ENCODE data around the gene RUNX1. TPM values are rescaled to one million over a fixed set of nuclear protein-coding genes. Genes with fewer than 3 reads are reported as not detected.

Gene RUNX1
- total RNA-seq, 1 experiment from 2014 or later: 55.2 TPM

- Histone ChIP-seq H3F3A (ENCODE audit: low read length, unreplicated experiment) (peaks cover 12% of the 10 kb centered on the region), H3K4me1 (ENCODE audit: insufficient read depth, low read length) (peaks cover 46% of the 10 kb centered on the region), H3K9me3 (ENCODE audit: low read length) (no peaks in the 10 kb centered on the region), H3K36me3 (ENCODE audit: low read depth, low read length) (no peaks in the 10 kb centered on the region), H3K9ac (ENCODE audit: low read length) (peak overlapping the region; percentile 75), H4K20me1 (ENCODE audit: low read length) (no peaks in the 10 kb centered on the region), H3K27me3 (ENCODE audit: low read length) (no peaks in the 10 kb centered on the region), H3K4me3 (ENCODE audit: low read length) (peak overlapping the region; percentile 23; the same call in 1 of the 2 replicates), H3K4me2 (ENCODE audit: low read length) (peak overlapping the region; percentile 90), H3K9me2 (replicated peaks; ENCODE audit: low read length) (no peaks in the 10 kb centered on the region), H3K27ac (ENCODE audit: low read length) (peak overlapping the region; percentile 91), H2AFZ (ENCODE audit: low read length) (peak overlapping the region; percentile 61), H3K79me2 (ENCODE audit: low read length) (peaks cover 28% of the 10 kb centered on the region)
- ATAC-seq (peak; percentile 59), DNase-seq (peak; percentile 97)
- ChIA-PET CTCF (interaction anchor here (0.7 to 1.8 kb wide), 5 partner anchors 15 to 789 kb away, joined by 3 to 5 read pairs (median 4); no protein-coding TSS in a partner anchor), POLR2A (ENCODE audit: unreplicated experiment) (interaction anchor here (0.5 to 0.7 kb wide), 4 partner anchors 51 to 436 kb away, joined by 3 to 4 read pairs (median 4); no protein-coding TSS in a partner anchor)
- intact Hi-C loops (cut with micrococcal nuclease): loop anchor here (1.0 to 5.0 kb wide), 12 partner anchors 33 to 976 kb away; no protein-coding TSS in a partner anchor
- no peak for TF ChIP-seq EZH2phosphoT487 (IDR thresholded peaks at IDR 0.05; ENCODE audit: borderline replicate concordance, low read length)
- peak; percentile 88 for TF ChIP-seq CTCF (conservative IDR thresholded peaks at IDR 0.05; ENCODE audit: low read depth, low read length)
- no peak for TF ChIP-seq EZH2 (IDR thresholded peaks at IDR 0.05; ENCODE audit: low read length, unreplicated experiment)
- BruUV-seq (replicated peaks): no TSS peak
Measured at GRCh38 chr21:35051287-35051818, 2.3 kb upstream of the RUNX1 start.

GRCh38 chr21:35050348-35051286, 1.5 kb upstream of the RUNX1 start:
- DNase-seq (peak; percentile 24), ATAC-seq (no peak)
- Histone ChIP-seq H3K4me2 (ENCODE audit: low read length) (peak overlapping the region; percentile 90), H3F3A (ENCODE audit: low read length, unreplicated experiment) (peaks cover 12% of the 10 kb centered on the region), H3K9me2 (replicated peaks; ENCODE audit: low read length) (no peaks in the 10 kb centered on the region), H2AFZ (ENCODE audit: low read length) (peak overlapping the region; percentile 61), H4K20me1 (ENCODE audit: low read length) (no peaks in the 10 kb centered on the region), H3K9ac (ENCODE audit: low read length) (peak overlapping the region; percentile 75), H3K79me2 (ENCODE audit: low read length) (peaks cover 35% of the 10 kb centered on the region), H3K9me3 (ENCODE audit: low read length) (no peaks in the 10 kb centered on the region), H3K4me3 (ENCODE audit: low read length) (peak overlapping the region; percentile 23; the same call in 1 of the 2 replicates), H3K27ac (ENCODE audit: low read length) (peak overlapping the region; percentile 91), H3K36me3 (ENCODE audit: low read depth, low read length) (peaks cover 5% of the 10 kb centered on the region), H3K27me3 (ENCODE audit: low read length) (no peaks in the 10 kb centered on the region), H3K4me1 (ENCODE audit: insufficient read depth, low read length) (peaks cover 53% of the 10 kb centered on the region)
- BruUV-seq (replicated peaks): no TSS peak
- intact Hi-C loops (cut with micrococcal nuclease): loop anchor here (1.0 to 5.0 kb wide), 12 partner anchors 34 to 977 kb away; no protein-coding TSS in a partner anchor
- ChIA-PET CTCF (interaction anchor here (0.6 to 1.8 kb wide), 5 partner anchors 16 to 790 kb away, joined by 3 to 5 read pairs (median 3); no protein-coding TSS in a partner anchor), POLR2A (ENCODE audit: unreplicated experiment) (interaction anchor here (0.5 to 0.6 kb wide), 2 partner anchors 99 to 206 kb away, joined by 4 to 5 read pairs; no protein-coding TSS in a partner anchor)
- no peak for TF ChIP-seq CTCF (conservative IDR thresholded peaks at IDR 0.05; ENCODE audit: low read depth, low read length)
- TF ChIP-seq EZH2phosphoT487 (IDR thresholded peaks at IDR 0.05; ENCODE audit: borderline replicate concordance, low read length): no peak
